ENCODE results near the gene SCAF1.

Gene SCAF1

GRCh38 chr19:49652551-49653465 is 10.8 kb downstream of the SCAF1 start:
- peaks cover 85% of the 10 kb centered on the region for H3K36me3 ChIP-seq (ENCODE audit: insufficient read depth, insufficient read length, low read length)

GRCh38 chr19:49653466-49653806 is 11.4 kb downstream of the SCAF1 start:
- peaks cover 17% of the 10 kb centered on the region for H3K4me1 ChIP-seq (ENCODE audit: insufficient read depth, insufficient read length)
- no peaks in the 10 kb centered on the region for H3K9me3 ChIP-seq (ENCODE audit: insufficient read depth, low read length)
- H3K9ac ChIP-seq (ENCODE audit: insufficient read length, low read depth), result no peak overlapping the region
- TF ChIP-seq YY1 (IDR thresholded peaks at IDR 0.05; ENCODE audit: insufficient read depth, insufficient read length), result no peak
- no peak for TF ChIP-seq ZNF274 (IDR thresholded peaks at IDR 0.05; ENCODE audit: low read depth, low read length)
- no peak for TF ChIP-seq SUZ12 (IDR thresholded peaks at IDR 0.05; ENCODE audit: extremely low read depth, insufficient read depth, insufficient read length)
- H3K36me3 ChIP-seq (ENCODE audit: insufficient read depth, insufficient read length, low read length), result peaks cover 88% of the 10 kb centered on the region
- H3K4me3 ChIP-seq (ENCODE audit: insufficient read length, low read depth), result no peak overlapping the region
- no peaks in the 10 kb centered on the region for H3K27me3 ChIP-seq (ENCODE audit: insufficient read depth, insufficient read length)
- DNase-seq (ENCODE audit: low read depth, low spot score), result no peak

More at GRCh38 chr19:49652551-49653465, 10.8 kb downstream of the SCAF1 start:
- Histone ChIP-seq H3K9ac (ENCODE audit: insufficient read length, low read depth) (no peak overlapping the region), H3K4me1 (ENCODE audit: insufficient read depth, insufficient read length) (peaks cover 16% of the 10 kb centered on the region), H3K9me3 (ENCODE audit: insufficient read depth, low read length) (no peaks in the 10 kb centered on the region), H3K27me3 (ENCODE audit: insufficient read depth, insufficient read length) (no peaks in the 10 kb centered on the region), H3K4me3 (ENCODE audit: insufficient read length, low read depth) (no peak overlapping the region)
- TF ChIP-seq YY1 (IDR thresholded peaks at IDR 0.05; ENCODE audit: insufficient read depth, insufficient read length), result no peak
- no peak for TF ChIP-seq ZNF274 (IDR thresholded peaks at IDR 0.05; ENCODE audit: low read depth, low read length)
- TF ChIP-seq SUZ12 (IDR thresholded peaks at IDR 0.05; ENCODE audit: extremely low read depth, insufficient read depth, insufficient read length), result no peak
- no peak for DNase-seq (ENCODE audit: low read depth, low spot score)

- Histone ChIP-seq H3K9ac (ENCODE audit: insufficient read length, low read depth) (no peak overlapping the region), H3K4me3 (ENCODE audit: insufficient read length, low read depth) (no peak overlapping the region), H3K36me3 (ENCODE audit: insufficient read depth, insufficient read length, low read length) (peaks cover 91% of the 10 kb centered on the region), H3K9me3 (ENCODE audit: insufficient read depth, low read length) (no peaks in the 10 kb centered on the region), H3K27me3 (ENCODE audit: insufficient read depth, insufficient read length) (no peaks in the 10 kb centered on the region), H3K4me1 (ENCODE audit: insufficient read depth, insufficient read length) (peaks cover 19% of the 10 kb centered on the region)
- no peak for DNase-seq (ENCODE audit: low read depth, low spot score)
- no peak for TF ChIP-seq YY1 (IDR thresholded peaks at IDR 0.05; ENCODE audit: insufficient read depth, insufficient read length)
- TF ChIP-seq ZNF274 (IDR thresholded peaks at IDR 0.05; ENCODE audit: low read depth, low read length), result no peak
- no peak for TF ChIP-seq SUZ12 (IDR thresholded peaks at IDR 0.05; ENCODE audit: extremely low read depth, insufficient read depth, insufficient read length)
Observed at GRCh38 chr19:49654581-49654980, 12.6 kb downstream of the SCAF1 start.

- TF ChIP-seq SUZ12 (IDR thresholded peaks at IDR 0.05; ENCODE audit: extremely low read depth, insufficient read depth, insufficient read length) (no peak), YY1 (IDR thresholded peaks at IDR 0.05; ENCODE audit: insufficient read depth, insufficient read length) (no peak)
- no peaks in the 10 kb centered on the region; the same call in 1 of the 2 replicates for H3K9me3 ChIP-seq (ENCODE audit: insufficient read depth, low read length)
- H3K27me3 ChIP-seq (ENCODE audit: insufficient read depth, insufficient read length), result no peaks in the 10 kb centered on the region
- H3K36me3 ChIP-seq (ENCODE audit: insufficient read depth, insufficient read length, low read length), result peaks cover 91% of the 10 kb centered on the region
- H3K4me3 ChIP-seq (ENCODE audit: insufficient read length, low read depth), result no peak overlapping the region
- peak overlapping the region; percentile 66 for H3K9ac ChIP-seq (ENCODE audit: insufficient read length, low read depth)
- H3K4me1 ChIP-seq (ENCODE audit: insufficient read depth, insufficient read length), result peaks cover 22% of the 10 kb centered on the region
- DNase-seq (ENCODE audit: low read depth, low spot score), result no peak
Observed at GRCh38 chr19:49655570-49656455, 13.8 kb downstream of the SCAF1 start.

- Histone ChIP-seq H3K4me1 (ENCODE audit: insufficient read depth, insufficient read length) (peaks cover 22% of the 10 kb centered on the region), H3K9ac (ENCODE audit: insufficient read length, low read depth) (peak overlapping the region; percentile 66), H3K27me3 (ENCODE audit: insufficient read depth, insufficient read length) (no peaks in the 10 kb centered on the region), H3K4me3 (ENCODE audit: insufficient read length, low read depth) (no peak overlapping the region), H3K36me3 (ENCODE audit: insufficient read depth, insufficient read length, low read length) (peaks cover 90% of the 10 kb centered on the region), H3K9me3 (ENCODE audit: insufficient read depth, low read length) (no peaks in the 10 kb centered on the region; the same call in 1 of the 2 replicates)
- DNase-seq (ENCODE audit: low read depth, low spot score), result no peak
- TF ChIP-seq ZNF274 (IDR thresholded peaks at IDR 0.05; ENCODE audit: low read depth, low read length) (no peak), SUZ12 (IDR thresholded peaks at IDR 0.05; ENCODE audit: extremely low read depth, insufficient read depth, insufficient read length) (no peak), YY1 (IDR thresholded peaks at IDR 0.05; ENCODE audit: insufficient read depth, insufficient read length) (no peak)
Observed at GRCh38 chr19:49656456-49657109, 14.6 kb downstream of the SCAF1 start.

GRCh38 chr19:49657493-49658138 is 15.6 kb downstream of the SCAF1 start:
- H3K36me3 ChIP-seq (ENCODE audit: insufficient read depth, insufficient read length, low read length), result peaks cover 92% of the 10 kb centered on the region
- peak overlapping the region; percentile 42 for H3K9ac ChIP-seq (ENCODE audit: insufficient read length, low read depth)
- no peaks in the 10 kb centered on the region for H3K27me3 ChIP-seq (ENCODE audit: insufficient read depth, insufficient read length)
- peaks cover 22% of the 10 kb centered on the region for H3K4me1 ChIP-seq (ENCODE audit: insufficient read depth, insufficient read length)
- TF ChIP-seq YY1 (IDR thresholded peaks at IDR 0.05; ENCODE audit: insufficient read depth, insufficient read length) (no peak), SUZ12 (IDR thresholded peaks at IDR 0.05; ENCODE audit: extremely low read depth, insufficient read depth, insufficient read length) (no peak), ZNF274 (IDR thresholded peaks at IDR 0.05; ENCODE audit: low read depth, low read length) (no peak)
- H3K4me3 ChIP-seq (ENCODE audit: insufficient read length, low read depth), result no peak overlapping the region
- DNase-seq (ENCODE audit: low read depth, low spot score), result no peak
- H3K9me3 ChIP-seq (ENCODE audit: insufficient read depth, low read length), result no peaks in the 10 kb centered on the region; the same call in 1 of the 2 replicates

Measured in NT2/D1 (cell line).